GM12891 (cell line): Measurements from ENCODE around the gene ZP1.
A peak's percentile ranks its signal among the peaks of the same experiment; 100 is the strongest.
"Not testable (repeated sequence)": the region's sequence is repeated elsewhere in the genome, so short reads cannot be mapped to it uniquely, and the experiment has no call there.

Experiments
- DNase-seq: peaks from one replicate; pipeline ENCODE4 v3.0.0; 2011; ENCODE audit warnings: low spot score; ENCODE audit not compliant: insufficient read length
- FAIRE-seq: peaks from 2 replicates; lab custom pipeline; 2011; peaks lifted over from hg19 to GRCh38; lab: Jason Lieb, UNC
- PAX5 ChIP-seq: IDR thresholded peaks from 2 replicates; pipeline ENCODE4 v1.6.1; 2011; ENCODE audit warnings: low read length, moderate library complexity, mild to moderate bottlenecking; ENCODE audit not compliant: insufficient read depth, severe bottlenecking
- POLR2A ChIP-seq: IDR thresholded peaks from 2 replicates; pipeline ENCODE4 v1.6.1; 2011; ENCODE audit warnings: low read depth, low read length, control low read depth
- POLR2AphosphoS5 ChIP-seq: IDR thresholded peaks from 2 replicates; pipeline ENCODE4 v1.6.1; 2011; ENCODE audit warnings: low read depth, low read length, control low read depth
- POU2F2 ChIP-seq: IDR thresholded peaks from 2 replicates; pipeline ENCODE4 v1.6.1; 2011; ENCODE audit warnings: low read depth, mild to moderate bottlenecking, control low read depth, low read length, moderate library complexity
- SPI1 ChIP-seq: IDR thresholded peaks from 2 replicates; pipeline ENCODE4 v1.6.1; 2011; ENCODE audit warnings: low read depth, low read length, control low read depth
- TAF1 ChIP-seq: IDR thresholded peaks from 2 replicates; pipeline ENCODE4 v1.6.1; 2011; ENCODE audit warnings: low read depth, low read length, control low read depth

ZP1 gene

GRCh38 chr11:60908803-60909202 is 41.5 kb downstream of the ZP1 start:
- FAIRE-seq = no peak
- TF ChIP-seq SPI1 (no peak), POLR2A (no peak), PAX5 (no peak), POLR2AphosphoS5 (no peak), TAF1 (no peak), POU2F2 (no peak)
- no peak for DNase-seq

GRCh38 chr11:60909680-60910280 is 42.4 kb downstream of the ZP1 start:
- FAIRE-seq, DNase-seq: not testable (repeated sequence)

GRCh38 chr11:60910281-60910687 is 42.9 kb downstream of the ZP1 start:
- FAIRE-seq (peak; percentile 92), DNase-seq (no peak)
- no peak for TF ChIP-seq POLR2A
- TF ChIP-seq POLR2AphosphoS5 = peak; percentile 45; the same call in 1 of the 2 replicates
- peak; percentile 100 for TF ChIP-seq SPI1

GRCh38 chr11:60910711-60911380 is 43.5 kb downstream of the ZP1 start:
- DNase-seq (no peak), FAIRE-seq (no peak)
- TF ChIP-seq POU2F2 = no peak
- no peak for TF ChIP-seq POLR2A
- TF ChIP-seq SPI1 = peak; percentile 70
- no peak for TF ChIP-seq TAF1

- FAIRE-seq = no peak
- TF ChIP-seq POLR2AphosphoS5 (no peak), POU2F2 (no peak), POLR2A (no peak), TAF1 (no peak), SPI1 (no peak), PAX5 (no peak)
- no peak for DNase-seq
Observed at GRCh38 chr11:60912223-60912850, 45.0 kb downstream of the ZP1 start.

GRCh38 chr11:60912851-60913528 is 45.6 kb downstream of the ZP1 start:
- TF ChIP-seq TAF1 (no peak), POLR2AphosphoS5 (no peak), SPI1 (no peak), PAX5 (no peak), POU2F2 (no peak), POLR2A (no peak)
- FAIRE-seq (no peak), DNase-seq (no peak)

GRCh38 chr11:60913793-60914632 is 46.7 kb downstream of the ZP1 start, which contains the start of gene TMEM109:
TMEM109 (plus strand) TSS chr11:60914158; CDS start chr11:60919694, 5,536 bp downstream.
- FAIRE-seq = peak; percentile 97
- DNase-seq = peak; percentile 83
- TF ChIP-seq PAX5 (no peak), SPI1 (peak; percentile 34; the same call in 1 of the 2 replicates), POU2F2 (0 out of 2 replicates have a peak, but pooled peaks have one; percentile 6), TAF1 (0 out of 2 replicates have a peak, but pooled peaks have one; percentile 41), POLR2AphosphoS5 (no peak; the same call in 1 of the 2 replicates), POLR2A (peak; percentile 37; the same call in 1 of the 2 replicates)

GRCh38 chr11:60914633-60915247 is 47.4 kb downstream of the ZP1 start:
- DNase-seq (no peak), FAIRE-seq (peak; percentile 45)
- TF ChIP-seq POU2F2 = no peak
- TF ChIP-seq PAX5 = no peak
- no peak for TF ChIP-seq POLR2AphosphoS5
- no peak for TF ChIP-seq TAF1
- TF ChIP-seq POLR2A = no peak
- no peak for TF ChIP-seq SPI1
